Measurements from ENCODE around the gene TNKS1BP1. TPM values are rescaled to one million over a fixed set of nuclear protein-coding genes. Genes with fewer than 3 reads are reported as not detected.
A peak's percentile ranks its signal among the peaks of the same experiment; 100 is the strongest.

Gene TNKS1BP1
- total and polyA plus RNA-seq, 2 of the 8 experiments (the other 6 are each of a cell fraction or from before 2014, with no cell fraction given), result 50.0 to 122 TPM

DNA sequence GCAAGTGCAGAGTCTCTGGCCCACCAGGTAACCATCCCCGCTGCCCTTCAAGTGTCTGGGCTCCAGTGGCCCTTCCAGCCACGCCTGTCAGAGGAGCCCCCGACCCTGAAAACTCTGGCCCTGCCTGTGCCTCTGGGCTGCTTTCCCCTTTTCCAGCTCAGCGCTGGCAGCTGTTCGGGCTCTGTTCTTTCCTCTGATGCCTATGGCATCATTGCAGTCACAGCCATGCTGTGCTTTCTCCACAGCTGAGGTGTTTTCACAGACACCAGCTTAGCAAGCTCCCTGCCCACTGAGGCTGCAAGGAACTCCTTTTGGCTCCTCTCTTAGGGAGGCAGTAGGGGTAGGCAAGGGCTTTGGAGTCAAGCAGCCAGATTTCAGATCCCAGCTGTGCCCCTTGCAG, 34.6 kb upstream of the TNKS1BP1 start:
- DNase-seq (ENCODE audit: low read depth in 1 of 2, low spot score in 2 of 2) (no peak), FAIRE-seq (no peak)
- Histone ChIP-seq H3K27ac (ENCODE audit: low read depth, low read length) (no peak overlapping the region), H3K36me3 (ENCODE audit: control insufficient read depth in 2 of 4, insufficient read depth in 4 of 4, low read length in 3 of 4) (no peaks in the 10 kb centered on the region), H4K91ac (replicated peaks; ENCODE audit: insufficient read length, low read length) (no peak overlapping the region), H3K4me1 (replicated peaks in 1 of 4; ENCODE audit: control insufficient read depth in 3 of 4, insufficient read depth in 4 of 4, low read length in 3 of 4) (peaks cover 0 to 6% (median 1%) of the 10 kb centered on the region in 4 experiments; a peak in 3 of 7 replicates), H2BK20ac (ENCODE audit: low read length) (no peak overlapping the region), H2BK12ac (ENCODE audit: low read depth, low read length) (no peak overlapping the region), H2AFZ (ENCODE audit: low read length) (no peak overlapping the region), H3K79me2 (ENCODE audit: control insufficient read depth in 1 of 2, insufficient read depth in 2 of 2, low read length in 2 of 2) (no peaks in the 10 kb centered on the region), H2BK15ac (ENCODE audit: low read length) (no peak overlapping the region), H4K5ac (ENCODE audit: insufficient read length, low read depth, low read length) (no peak overlapping the region), H3K27me3 (replicated peaks in 1 of 4; ENCODE audit: control insufficient read depth in 3 of 4, extremely low read depth in 1 of 4, insufficient read depth in 3 of 4, low read length in 3 of 4) (no peaks in the 10 kb centered on the region; a peak in 1 of 7 replicates), H3K14ac (ENCODE audit: insufficient read length) (no peak overlapping the region), H3K23ac (ENCODE audit: insufficient read length) (no peak overlapping the region), H3K9me3 (ENCODE audit: insufficient read depth in 2 of 2, low read depth in 1 of 2, low read length in 1 of 2) (no peaks in the 10 kb centered on the region), H3K4me2 (ENCODE audit: insufficient read depth in 1 of 2, low read depth in 2 of 2, low read length in 2 of 2) (no peak overlapping the region), H2BK120ac (replicated peaks; ENCODE audit: low read depth, low read length) (no peak overlapping the region), H4K8ac (ENCODE audit: extremely low read depth, insufficient read depth, low read length) (no peak overlapping the region), H3K4ac (replicated peaks; ENCODE audit: insufficient read length, low read depth, low read length) (no peak overlapping the region), H3K4me3 (ENCODE audit: extremely low read depth in 1 of 4, insufficient read depth in 2 of 4, low read depth in 3 of 4, low read length in 4 of 4) (no peak overlapping the region), H3K23me2 (ENCODE audit: low read depth, low read length) (no peaks in the 10 kb centered on the region; the same call in 1 of the 2 replicates), H3K79me1 (ENCODE audit: low read depth, low read length) (no peaks in the 10 kb centered on the region), H2AK5ac (ENCODE audit: low read depth, low read length) (no peak overlapping the region), H3K56ac (replicated peaks; ENCODE audit: insufficient read length, low read depth, low read length) (no peak overlapping the region), H3K9ac (replicated peaks in 1 of 4; ENCODE audit: extremely low read depth in 1 of 4, low read depth in 3 of 4, low read length in 3 of 4) (no peak overlapping the region; a peak in 1 of 7 replicates), H2BK5ac (ENCODE audit: low read depth, low read length) (0 out of 2 replicates have a peak overlapping the region, but pooled peaks have one; percentile 24), H4K20me1 (replicated peaks in 1 of 2; ENCODE audit: control insufficient read depth in 1 of 2, insufficient read depth in 2 of 2, low read length in 2 of 2) (no peaks in the 10 kb centered on the region), H3K18ac (ENCODE audit: extremely low read depth, low read length) (no peak overlapping the region)
- 83% methylated on average over 5 of the region's 5 CpGs; no CpG with 5 or more reads in 1 of the 2 experiments for WGBS, 2 experiments (ENCODE audit: extremely low coverage in 1 of 2, insufficient coverage in 1 of 2, insufficient read length in 1 of 2, insufficient replicate concordance in 2 of 2, low coverage in 1 of 2, low lambda C conversion rate in 2 of 2, missing lambda C conversion rate in 1 of 2)
- POLR2A ChIA-PET (ENCODE audit: partially characterized antibody), result interaction anchor here (1.6 kb wide), 1 partner anchor 47 kb away, joined by 5 read pairs; no protein-coding TSS in a partner anchor
- CTCF ChIA-PET (ENCODE audit: partially characterized antibody), result interaction anchor here (0.5 to 4.9 kb wide), 9 partner anchors 8 to 1544 kb away, joined by 3 to 24 read pairs (median 5); no protein-coding TSS in a partner anchor
- TF ChIP-seq, protein P1, sequence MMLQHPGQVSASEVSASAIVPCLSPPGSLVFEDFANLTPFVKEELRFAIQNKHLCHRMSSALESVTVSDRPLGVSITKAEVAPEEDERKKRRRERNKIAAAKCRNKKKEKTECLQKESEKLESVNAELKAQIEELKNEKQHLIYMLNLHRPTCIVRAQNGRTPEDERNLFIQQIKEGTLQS (IDR thresholded peaks at IDR 0.05; ENCODE audit: insufficient read depth, low read depth, low read length), result no peak
- TF ChIP-seq RBBP5 (IDR thresholded peaks at IDR 0.05; ENCODE audit: borderline replicate concordance, low read depth, low read length) (no peak), FOSL1 (IDR thresholded peaks at IDR 0.05; ENCODE audit: insufficient read depth, low read depth, low read length) (no peak)
